SK-N-SH (cell line): ENCODE measurements around the gene CA10. TPM values are rescaled to one million over a fixed set of nuclear protein-coding genes. Genes with fewer than 3 reads are reported as not detected.

Experiments used
- CTCF ChIA-PET: fragments of 300-600, 350-600 bp; formaldehyde crosslinking; extraction: SDS; loops from one replicate; lab custom pipeline; 2021; lab: Yijun Ruan, JAX
- POLR2A ChIA-PET: fragments of 350-600 bp; sonication (Branson Sonifier 250); formaldehyde crosslinking; extraction: SDS; loops from one replicate; lab custom pipeline; 2020; ENCODE audit warnings: antibody characterized with exemption, inconsistent platforms; lab: Yijun Ruan, JAX
- DNase-seq: peaks from one replicate; pipeline ENCODE4 v3.0.0; 2012
- H2AFZ ChIP-seq: fragments of 200-600 bp; sonication (generic); 2 replicates; pipeline ENCODE4 v1.8.1; 2016; ENCODE audit warnings: antibody characterized with exemption, mild to moderate bottlenecking, low read depth
- H3F3A ChIP-seq: fragments of 200-600 bp; sonication (generic); replicated peaks from 2 replicates; pipeline ENCODE3; 2016; ENCODE audit warnings: antibody characterized with exemption, mild to moderate bottlenecking; ENCODE audit not compliant: insufficient read depth
- H3K27ac ChIP-seq, 2 experiments: fragments of 200-500 bp in 1 of 2; fragments of 200-600 bp in 1 of 2; sonication (Bioruptor generic) in 1 of 2; sonication (generic), shearing (Covaris generic) in 1 of 2; 2 replicates each; pipeline versions ENCODE4 v1.5.1 to v1.6.1; 2014 to 2016; ENCODE audit warnings: low read depth in 2 of 2, inconsistent platforms in 1 of 2, low read length in 1 of 2, mild to moderate bottlenecking in 1 of 2, mixed read lengths in 1 of 2
- H3K27me3 ChIP-seq: fragments of 200-600 bp; sonication (generic), shearing (Covaris generic); 2 replicates; pipeline ENCODE4 v1.6.1; 2016; ENCODE audit warnings: mixed run types; ENCODE audit not compliant: insufficient read depth
- H3K36me3 ChIP-seq, 2 experiments: fragments of 200-500 bp in 1 of 2; fragments of 200-600 bp in 1 of 2; sonication (Bioruptor generic) in 1 of 2; sonication (generic) in 1 of 2; replicated peaks in 1 of 2; 2 replicates each; pipeline versions ENCODE3 to v1.5.1; 2014 to 2016; ENCODE audit warnings: low read length in 1 of 2, mild to moderate bottlenecking in 1 of 2; ENCODE audit not compliant: insufficient read depth in 2 of 2, control insufficient read depth in 1 of 2
- H3K4me1 ChIP-seq, 2 experiments: fragments of 200-500 bp in 1 of 2; fragments of 200-600 bp in 1 of 2; sonication (Bioruptor generic) in 1 of 2; sonication (generic), shearing (Covaris generic) in 1 of 2; 2 replicates each; pipeline versions ENCODE4 v1.5.1 to v1.6.1; 2014 to 2016; ENCODE audit warnings: low read depth in 1 of 2, low read length in 1 of 2, mixed run types in 1 of 2; ENCODE audit not compliant: insufficient read depth in 2 of 2, control insufficient read depth in 1 of 2
- H3K4me2 ChIP-seq: fragments of 200-600 bp; sonication (generic), shearing (Covaris generic); 2 replicates; pipeline ENCODE4 v1.6.1; 2017; ENCODE audit warnings: mixed run types
- H3K4me3 ChIP-seq, 2 experiments: fragments of 200-500 bp in 1 of 2; fragments of 200-600 bp in 1 of 2; sonication (Bioruptor generic) in 1 of 2; sonication (generic), shearing (Covaris generic) in 1 of 2; 2 replicates each; pipeline versions ENCODE4 v1.5.1 to v1.8.1; 2014 to 2016; ENCODE audit warnings: low read depth in 2 of 2, inconsistent platforms in 1 of 2, low read length in 1 of 2, mild to moderate bottlenecking in 1 of 2, mixed read lengths in 1 of 2, moderate library complexity in 1 of 2
- H3K79me2 ChIP-seq: fragments of 200-600 bp; sonication (generic); 2 replicates; pipeline ENCODE4 v1.8.1; 2017; ENCODE audit warnings: mild to moderate bottlenecking; ENCODE audit not compliant: insufficient read depth
- H3K9ac ChIP-seq: fragments of 200-600 bp; sonication (generic); 2 replicates; pipeline ENCODE4 v1.6.1; 2017; ENCODE audit warnings: mixed run types
- H3K9me2 ChIP-seq: fragments of 200-600 bp; sonication (generic); 2 replicates; pipeline ENCODE4 v1.6.1; 2017; ENCODE audit warnings: mixed run types
- H3K9me3 ChIP-seq: fragments of 200-600 bp; sonication (generic); 2 replicates; pipeline ENCODE4 v1.6.1; 2017; ENCODE audit warnings: mixed run types, mild to moderate bottlenecking, moderate library complexity
- H4K20me1 ChIP-seq: fragments of 200-600 bp; sonication (generic); 2 replicates; pipeline ENCODE4 v1.6.1; 2017; ENCODE audit warnings: mild to moderate bottlenecking, mixed run types; ENCODE audit not compliant: insufficient read depth
- CHD2 ChIP-seq: fragments of 150-350 bp; IDR thresholded peaks from 2 replicates; pipeline ENCODE4 v1.6.1; 2018; ENCODE audit warnings: low read length; ENCODE audit not compliant: partially characterized antibody
- EP300 ChIP-seq, 2 experiments: IDR thresholded peaks; 2 replicates each; pipeline versions ENCODE4 v1.4.0 to v1.6.1; 2012; ENCODE audit warnings: borderline replicate concordance in 1 of 2, low read depth in 1 of 2, low read length in 1 of 2
- FOSL2 ChIP-seq: IDR thresholded peaks from 2 replicates; pipeline ENCODE4 v1.4.0; 2012; ENCODE audit warnings: low read depth, mild to moderate bottlenecking, moderate library complexity, borderline replicate concordance
- FOXJ3 ChIP-seq: sonication (generic); formaldehyde crosslinking; IDR thresholded peaks from 2 replicates; pipeline ENCODE4 v1.5.1; 2020; ENCODE audit warnings: mild to moderate bottlenecking, missing genetic modification reagents
- GATA2 ChIP-seq: sonication (generic); formaldehyde crosslinking; IDR thresholded peaks from 2 replicates; pipeline ENCODE4 v1.5.0; 2020; ENCODE audit warnings: mild to moderate bottlenecking, missing genetic modification reagents
- JUND ChIP-seq: IDR thresholded peaks from 2 replicates; pipeline ENCODE4 v1.4.0; 2012
- MXI1 ChIP-seq: IDR thresholded peaks from 2 replicates; pipeline ENCODE4 v1.6.1; 2012; ENCODE audit warnings: mild to moderate bottlenecking, low read depth, low read length, improper control_type of control experiment
- NFIC ChIP-seq: IDR thresholded peaks from 2 replicates; pipeline ENCODE4 v1.4.0; 2012; ENCODE audit warnings: borderline replicate concordance
- NRF1 ChIP-seq: IDR thresholded peaks from 2 replicates; pipeline ENCODE4 v1.6.1; 2012; ENCODE audit warnings: low read depth, mild to moderate bottlenecking, low read length
- POLR2AphosphoS5 ChIP-seq: IDR thresholded peaks from 2 replicates; pipeline ENCODE4 v1.6.1; 2012; ENCODE audit warnings: low read depth, low read length
- RCOR1 ChIP-seq: fragments of 150-350 bp; IDR thresholded peaks from 2 replicates; pipeline ENCODE4 v1.6.1; 2017; ENCODE audit warnings: antibody characterized with exemption, low read length
- RFX5 ChIP-seq: IDR thresholded peaks from 2 replicates; pipeline ENCODE4 v1.6.1; 2012; ENCODE audit warnings: mild to moderate bottlenecking, improper control_type of control experiment, low read length
- SMC3 ChIP-seq: IDR thresholded peaks from 2 replicates; pipeline ENCODE4 v1.6.1; 2012; ENCODE audit warnings: low read depth, low read length, improper control_type of control experiment
- TAF1 ChIP-seq: IDR thresholded peaks from 2 replicates; pipeline ENCODE4 v1.6.1; 2012; ENCODE audit warnings: low read depth, mild to moderate bottlenecking, low read length, moderate library complexity, borderline replicate concordance
- TEAD4 ChIP-seq: IDR thresholded peaks from 2 replicates; pipeline ENCODE4 v1.4.0; 2012; ENCODE audit warnings: mild to moderate bottlenecking, borderline replicate concordance; ENCODE audit not compliant: insufficient read depth
- YY1 ChIP-seq: IDR thresholded peaks from 2 replicates; pipeline ENCODE4 v1.4.0; 2012; ENCODE audit warnings: low read depth, mild to moderate bottlenecking
- WGBS: methylation state at CpG from one replicate; pipeline ENCODE4 v1.1.6; 2017; ENCODE audit warnings: low lambda C conversion rate; 5-methylcytosine and 5-hydroxymethylcytosine counted together
- polyA plus RNA-seq, 3 experiments: library from polyadenylated mRNA; depleted of rRNA; stranded (reverse); fragments of >200 nt; gene quantifications; 2 replicates each; pipeline ENCODE4 v1.2.3, GENCODE V29; 2012
- TF ChIP-seq, protein P1 (sequence below): fragments of 150-350 bp; IDR thresholded peaks from 2 replicates; pipeline ENCODE4 v1.6.1; 2017; ENCODE audit warnings: antibody characterized with exemption, low read length, low read depth, borderline replicate concordance
- TF ChIP-seq, protein P2 (sequence below): fragments of 200-600 bp; sonication (generic); IDR thresholded peaks from 2 replicates; pipeline ENCODE4 v1.6.1; 2017; ENCODE audit warnings: antibody characterized with exemption, mild to moderate bottlenecking, moderate library complexity
- TF ChIP-seq, protein P3 (sequence below): IDR thresholded peaks from 2 replicates; pipeline ENCODE4 v1.4.0; 2012; ENCODE audit warnings: low read depth, borderline replicate concordance
- TF ChIP-seq, protein P4 (sequence below): fragments of 150-350 bp; IDR thresholded peaks from 2 replicates; pipeline ENCODE4 v1.6.1; 2016; ENCODE audit warnings: mild to moderate bottlenecking, low read depth, low read length

The CA10 gene
- polyA plus RNA-seq, 1 of the 3 experiments (the other 2 are of a cell fraction), result not detected

DNA sequence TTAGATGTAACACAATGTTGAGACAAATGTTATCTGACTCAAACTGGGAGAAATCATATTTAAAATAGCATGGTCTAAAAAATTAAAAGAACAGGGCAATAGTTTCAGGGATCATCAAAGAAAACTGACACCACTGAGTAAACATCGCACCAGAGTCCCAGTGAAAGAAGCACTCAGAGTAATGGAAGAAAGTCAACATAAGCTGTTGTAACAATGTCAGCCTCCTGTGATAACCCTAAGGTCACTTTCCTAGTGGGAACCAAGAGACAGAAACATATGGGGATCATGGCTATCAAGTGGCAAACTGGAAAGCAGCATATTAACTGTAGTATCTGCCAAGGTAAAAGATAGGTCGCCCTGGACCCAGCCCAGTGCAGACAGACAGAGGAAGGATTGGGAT is 160.8 kb downstream of the CA10 start:
- Histone ChIP-seq H2AFZ (no peak overlapping the region), H4K20me1 (no peaks in the 10 kb centered on the region), H3F3A (no peaks in the 10 kb centered on the region), H3K9me3 (no peaks in the 10 kb centered on the region), H3K9ac (no peak overlapping the region), H3K36me3 (no peaks in the 10 kb centered on the region), H3K9me2 (no peaks in the 10 kb centered on the region), H3K79me2 (no peaks in the 10 kb centered on the region), H3K27me3 (no peaks in the 10 kb centered on the region), H3K4me3 (no peak overlapping the region), H3K27ac (no peak overlapping the region), H3K4me1 (no peaks in the 10 kb centered on the region; a peak in 1 of 4 replicates), H3K4me2 (no peak overlapping the region)
- POLR2A ChIA-PET, result no interaction called here
- DNase-seq, result no peak
- TF ChIP-seq, protein P1, sequence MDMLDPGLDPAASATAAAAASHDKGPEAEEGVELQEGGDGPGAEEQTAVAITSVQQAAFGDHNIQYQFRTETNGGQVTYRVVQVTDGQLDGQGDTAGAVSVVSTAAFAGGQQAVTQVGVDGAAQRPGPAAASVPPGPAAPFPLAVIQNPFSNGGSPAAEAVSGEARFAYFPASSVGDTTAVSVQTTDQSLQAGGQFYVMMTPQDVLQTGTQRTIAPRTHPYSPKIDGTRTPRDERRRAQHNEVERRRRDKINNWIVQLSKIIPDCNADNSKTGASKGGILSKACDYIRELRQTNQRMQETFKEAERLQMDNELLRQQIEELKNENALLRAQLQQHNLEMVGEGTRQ, result no peak
- TF ChIP-seq YY1 (no peak), MXI1 (no peak), NFIC (no peak), FOXJ3 (CRISPR knock-in tag) (no peak), SMC3 (no peak), EP300 (IDR thresholded peaks at IDR 0.05; ENCODE audit: borderline replicate concordance in 1 of 2, low read depth in 1 of 2, low read length in 1 of 2) (no peak), GATA2 (no peak)
- TF ChIP-seq, protein P2, sequence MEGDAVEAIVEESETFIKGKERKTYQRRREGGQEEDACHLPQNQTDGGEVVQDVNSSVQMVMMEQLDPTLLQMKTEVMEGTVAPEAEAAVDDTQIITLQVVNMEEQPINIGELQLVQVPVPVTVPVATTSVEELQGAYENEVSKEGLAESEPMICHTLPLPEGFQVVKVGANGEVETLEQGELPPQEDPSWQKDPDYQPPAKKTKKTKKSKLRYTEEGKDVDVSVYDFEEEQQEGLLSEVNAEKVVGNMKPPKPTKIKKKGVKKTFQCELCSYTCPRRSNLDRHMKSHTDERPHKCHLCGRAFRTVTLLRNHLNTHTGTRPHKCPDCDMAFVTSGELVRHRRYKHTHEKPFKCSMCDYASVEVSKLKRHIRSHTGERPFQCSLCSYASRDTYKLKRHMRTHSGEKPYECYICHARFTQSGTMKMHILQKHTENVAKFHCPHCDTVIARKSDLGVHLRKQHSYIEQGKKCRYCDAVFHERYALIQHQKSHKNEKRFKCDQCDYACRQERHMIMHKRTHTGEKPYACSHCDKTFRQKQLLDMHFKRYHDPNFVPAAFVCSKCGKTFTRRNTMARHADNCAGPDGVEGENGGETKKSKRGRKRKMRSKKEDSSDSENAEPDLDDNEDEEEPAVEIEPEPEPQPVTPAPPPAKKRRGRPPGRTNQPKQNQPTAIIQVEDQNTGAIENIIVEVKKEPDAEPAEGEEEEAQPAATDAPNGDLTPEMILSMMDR, result no peak
- WGBS, result 22% methylated on average over 2 of the region's 2 CpGs
- CTCF ChIA-PET, result interaction anchor here (1.2 to 1.6 kb wide), 2 partner anchors 19 to 109 kb away, joined by 3 to 4 read pairs; no protein-coding TSS in a partner anchor

DNA sequence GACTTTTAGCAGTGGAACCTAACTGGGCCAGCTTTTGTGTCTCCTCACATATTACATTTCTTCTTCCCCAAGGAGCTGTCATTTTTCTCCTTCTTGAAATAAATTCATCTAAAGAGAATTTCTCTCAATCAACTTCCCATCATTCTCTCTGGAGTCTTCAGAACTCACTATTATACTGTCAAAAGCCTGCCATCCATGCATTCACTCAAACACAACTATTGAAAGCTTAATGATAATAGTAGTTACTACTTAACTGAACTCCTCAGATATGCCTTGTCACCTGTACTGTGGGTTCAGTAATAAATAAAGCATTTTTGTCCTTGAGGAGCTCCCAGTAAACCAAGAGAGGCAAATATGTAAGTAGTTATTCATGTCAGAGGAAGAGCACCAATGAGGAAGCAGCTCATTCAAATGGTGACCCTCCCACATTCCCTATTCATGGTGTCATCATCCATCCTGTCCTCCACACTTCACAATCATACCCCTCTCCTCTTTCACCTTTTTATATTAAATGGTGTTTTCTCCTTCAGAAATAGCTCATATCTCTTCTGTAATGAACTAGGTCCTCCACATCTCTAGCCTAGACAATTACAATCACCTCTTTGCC is 162.6 kb downstream of the CA10 start:
- POLR2A ChIA-PET, result no interaction called here
- TF ChIP-seq TEAD4 (no peak), NFIC (no peak), RFX5 (no peak), SMC3 (no peak), EP300 (IDR thresholded peaks at IDR 0.05; ENCODE audit: borderline replicate concordance in 1 of 2, low read depth in 1 of 2, low read length in 1 of 2) (no peak), FOSL2 (no peak), NRF1 (no peak), POLR2AphosphoS5 (no peak), CHD2 (no peak), TAF1 (no peak), GATA2 (no peak), JUND (no peak), RCOR1 (no peak)
- TF ChIP-seq, protein P3, sequence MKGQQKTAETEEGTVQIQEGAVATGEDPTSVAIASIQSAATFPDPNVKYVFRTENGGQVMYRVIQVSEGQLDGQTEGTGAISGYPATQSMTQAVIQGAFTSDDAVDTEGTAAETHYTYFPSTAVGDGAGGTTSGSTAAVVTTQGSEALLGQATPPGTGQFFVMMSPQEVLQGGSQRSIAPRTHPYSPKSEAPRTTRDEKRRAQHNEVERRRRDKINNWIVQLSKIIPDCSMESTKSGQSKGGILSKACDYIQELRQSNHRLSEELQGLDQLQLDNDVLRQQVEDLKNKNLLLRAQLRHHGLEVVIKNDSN, result no peak
- TF ChIP-seq, protein P4, sequence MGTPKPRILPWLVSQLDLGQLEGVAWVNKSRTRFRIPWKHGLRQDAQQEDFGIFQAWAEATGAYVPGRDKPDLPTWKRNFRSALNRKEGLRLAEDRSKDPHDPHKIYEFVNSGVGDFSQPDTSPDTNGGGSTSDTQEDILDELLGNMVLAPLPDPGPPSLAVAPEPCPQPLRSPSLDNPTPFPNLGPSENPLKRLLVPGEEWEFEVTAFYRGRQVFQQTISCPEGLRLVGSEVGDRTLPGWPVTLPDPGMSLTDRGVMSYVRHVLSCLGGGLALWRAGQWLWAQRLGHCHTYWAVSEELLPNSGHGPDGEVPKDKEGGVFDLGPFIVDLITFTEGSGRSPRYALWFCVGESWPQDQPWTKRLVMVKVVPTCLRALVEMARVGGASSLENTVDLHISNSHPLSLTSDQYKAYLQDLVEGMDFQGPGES, result no peak
- TF ChIP-seq, protein P1, result no peak
- no peak overlapping the region for H3K4me2 ChIP-seq
- H3K9me2 ChIP-seq, result no peaks in the 10 kb centered on the region
- DNase-seq, result no peak
- H3K27ac ChIP-seq, result no peak overlapping the region
- H3F3A ChIP-seq, result no peaks in the 10 kb centered on the region
- H3K9ac ChIP-seq, result no peak overlapping the region
- H3K27me3 ChIP-seq, result no peaks in the 10 kb centered on the region
- H4K20me1 ChIP-seq, result no peaks in the 10 kb centered on the region
- no peaks in the 10 kb centered on the region for H3K36me3 ChIP-seq
- CTCF ChIA-PET, result interaction anchor here (0.7 to 1.0 kb wide), 3 partner anchors 23 to 1204 kb away, joined by 3 read pairs; no protein-coding TSS in a partner anchor
- no peaks in the 10 kb centered on the region for H3K9me3 ChIP-seq
- H3K4me1 ChIP-seq, result no peaks in the 10 kb centered on the region; a peak in 1 of 4 replicates
- H3K4me3 ChIP-seq, result no peak overlapping the region
- peak overlapping the region; percentile 10; the same call in 1 of the 2 replicates for H2AFZ ChIP-seq
- no peaks in the 10 kb centered on the region for H3K79me2 ChIP-seq
